K562 (cell line): ENCODE results near the gene SEZ6. TPM values are rescaled to one million over a fixed set of nuclear protein-coding genes. Genes with fewer than 3 reads are reported as not detected.

Experiments used
- ARNT ChIP-seq, 2 experiments: fragments of 450-650 bp; IDR thresholded peaks; 2 replicates each; pipeline ENCODE4 v1.6.1; 2016; ENCODE audit warnings: mild to moderate bottlenecking in 1 of 2
- ATF6 ChIP-seq: sonication (generic); formaldehyde crosslinking; IDR thresholded peaks from 2 replicates; pipeline ENCODE4 v1.4.0; 2020; ENCODE audit warnings: mild to moderate bottlenecking, missing genetic modification reagents
- EP300 ChIP-seq: IDR thresholded peaks from 2 replicates; pipeline ENCODE4 v1.6.1; 2012; ENCODE audit warnings: low read length, improper control_type of control experiment
- ETV1 ChIP-seq: fragments of 450-650 bp; conservative IDR thresholded peaks from 2 replicates; pipeline ENCODE4 v1.6.1; 2016; ENCODE audit warnings: missing genetic modification characterization, control low read depth, low read depth, missing compliant biosample characterization
- GATAD2A ChIP-seq: fragments of 450-650 bp; IDR thresholded peaks from 2 replicates; pipeline ENCODE4 v1.6.1; 2017
- HIVEP1 ChIP-seq: fragments of 250-450 bp; sonication (Bioruptor Pico); IDR thresholded peaks from 2 replicates; pipeline ENCODE4 v1.4.0; 2020; ENCODE audit warnings: mild to moderate bottlenecking
- HMGN3 ChIP-seq: IDR thresholded peaks from 2 replicates; pipeline ENCODE4 v1.6.1; 2011; ENCODE audit warnings: borderline replicate concordance, low read depth, mild to moderate bottlenecking, mixed read lengths, low read length; ENCODE audit not compliant: insufficient read length; ENCODE audit errors: extremely low read depth
- KLF6 ChIP-seq: fragments of 250-450 bp; sonication (Bioruptor Pico); IDR thresholded peaks from 2 replicates; pipeline ENCODE4 v1.4.0; 2020; ENCODE audit warnings: mild to moderate bottlenecking, moderate library complexity, borderline replicate concordance
- MEF2A ChIP-seq: IDR thresholded peaks from 2 replicates; pipeline ENCODE4 v1.6.1; 2011; ENCODE audit warnings: low read depth, mild to moderate bottlenecking, low read length, moderate library complexity; ENCODE audit not compliant: control insufficient read depth
- NFE2 ChIP-seq: IDR thresholded peaks from 2 replicates; pipeline ENCODE4 v1.6.1; 2014; ENCODE audit warnings: antibody characterized with exemption, low read depth
- PHF21A ChIP-seq: fragments of 450-650 bp; IDR thresholded peaks from 2 replicates; pipeline ENCODE4 v1.6.1; 2017; ENCODE audit warnings: low read depth, borderline replicate concordance
- PRMT5 ChIP-seq: sonication (generic); formaldehyde crosslinking; IDR thresholded peaks from 2 replicates; pipeline ENCODE4 v1.5.0; 2020; ENCODE audit warnings: missing genetic modification reagents
- RB1 ChIP-seq: fragments of 450-650 bp; IDR thresholded peaks from 2 replicates; pipeline ENCODE4 v1.6.1; 2017; ENCODE audit warnings: low read depth, mild to moderate bottlenecking
- SMAD2 ChIP-seq: fragments of 150-350 bp; IDR thresholded peaks from 2 replicates; pipeline ENCODE4 v1.6.1; 2014; ENCODE audit warnings: low read depth, mild to moderate bottlenecking, low read length
- SOX6 ChIP-seq: fragments of 450-650 bp; IDR thresholded peaks from 2 replicates; pipeline ENCODE4 v1.6.1; 2014; ENCODE audit warnings: mild to moderate bottlenecking
- SP1 ChIP-seq: sonication (generic); formaldehyde crosslinking; IDR thresholded peaks from 2 replicates; pipeline ENCODE4 v1.8.1; 2022; ENCODE audit warnings: mild to moderate bottlenecking, missing genetic modification reagents
- SRSF9 ChIP-seq: fragments of 200-400 bp; formaldehyde crosslinking; IDR thresholded peaks from 2 replicates; pipeline ENCODE4 v1.6.1; 2017; ENCODE audit warnings: low read depth, low read length, borderline replicate concordance
- TCF3 ChIP-seq: sonication (generic); formaldehyde crosslinking; IDR thresholded peaks from 2 replicates; pipeline ENCODE4 v1.4.0; 2020; ENCODE audit warnings: mild to moderate bottlenecking, missing genetic modification reagents
- TEAD4 ChIP-seq, 2 experiments: sonication (generic) in 1 of 2; formaldehyde crosslinking in 1 of 2; IDR thresholded peaks; 2 replicates each; pipeline versions ENCODE4 v1.6.1 to v1.8.0; 2012 to 2022; ENCODE audit warnings: borderline replicate concordance in 1 of 2, inconsistent platforms in 1 of 2, low read length in 1 of 2, mild to moderate bottlenecking in 1 of 2, missing genetic modification reagents in 1 of 2
- ZFPM2 ChIP-seq: fragments of 250-450 bp; sonication (Bioruptor Pico); IDR thresholded peaks from 2 replicates; pipeline ENCODE4 v1.5.1; 2022; ENCODE audit warnings: mild to moderate bottlenecking
- ZNF41 ChIP-seq: fragments of 250-450 bp; sonication (Bioruptor Pico); conservative IDR thresholded peaks from 2 replicates; pipeline ENCODE4 v1.4.0; 2020; ENCODE audit warnings: mild to moderate bottlenecking
- ZNF445 ChIP-seq: fragments of 250-450 bp; sonication (Bioruptor Pico); IDR thresholded peaks from 2 replicates; pipeline ENCODE4 v1.4.0; 2020; ENCODE audit warnings: low read depth, mild to moderate bottlenecking, moderate library complexity
- ZNF583 ChIP-seq: fragments of 250-450 bp; sonication (Bioruptor Pico); IDR thresholded peaks from 2 replicates; pipeline ENCODE4 v1.4.0; 2020
- polyA plus RNA-seq, 8 experiments: library from polyadenylated mRNA; depleted of rRNA in 4 of 8; stranded (reverse) in 5 of 8; unstranded in 3 of 8; fragments of >200 nt; fragmentation: Nextera tagmentation in 2 of 8; fragmentation: Illumina TruSeq in 1 of 8; extraction: Ambion mirVana in 2 of 8; extraction: Trizol in 1 of 8; gene quantifications; 2 replicates each; pipeline versions ENCODE4 v1.2.1 to v1.2.3, GENCODE V29; 2011 to 2014; ENCODE audit warnings: inconsistent platforms in 1 of 8, missing spikeins in 1 of 8
- total RNA-seq, 7 experiments: library from RNA; depleted of rRNA in 6 of 7; stranded (reverse); fragments of >200 nt in 6 of 7; fragmentation: Illumina TruSeq in 2 of 7; extraction: Trizol in 2 of 7; gene quantifications; 2 replicates each; pipeline versions ENCODE4 v1.2.1 to v1.2.3, GENCODE V29; 2011 to 2021; ENCODE audit warnings: low replicate concordance in 1 of 7
- TF ChIP-seq, protein P1 (sequence below): fragments of 450-650 bp; conservative IDR thresholded peaks from 2 replicates; pipeline ENCODE4 v1.6.1; 2016; ENCODE audit warnings: missing genetic modification characterization, low read depth, mild to moderate bottlenecking, missing compliant biosample characterization, moderate library complexity
- TF ChIP-seq, protein P2 (sequence below): sonication (generic); formaldehyde crosslinking; IDR thresholded peaks from 2 replicates; pipeline ENCODE4 v1.8.0; 2022; ENCODE audit warnings: missing genetic modification reagents, mild to moderate bottlenecking, moderate library complexity, borderline replicate concordance
- TF ChIP-seq, protein P3 (sequence below): conservative IDR thresholded peaks from 2 replicates; pipeline ENCODE4 v1.6.1; 2011; ENCODE audit warnings: low read depth, mild to moderate bottlenecking, low read length; ENCODE audit not compliant: control insufficient read depth

Gene SEZ6
- total and polyA plus RNA-seq, 9 of the 15 experiments (the other 6 are each of a cell fraction or from before 2014, with no cell fraction given) = not detected

- TF ChIP-seq MEF2A = no peak
- no peak for TF ChIP-seq ZNF445 (CRISPR knock-in tag)
- TF ChIP-seq SP1 (CRISPR knock-in tag) = no peak
- TF ChIP-seq PRMT5 (CRISPR knock-in tag) = no peak
- TF ChIP-seq, protein P1, sequence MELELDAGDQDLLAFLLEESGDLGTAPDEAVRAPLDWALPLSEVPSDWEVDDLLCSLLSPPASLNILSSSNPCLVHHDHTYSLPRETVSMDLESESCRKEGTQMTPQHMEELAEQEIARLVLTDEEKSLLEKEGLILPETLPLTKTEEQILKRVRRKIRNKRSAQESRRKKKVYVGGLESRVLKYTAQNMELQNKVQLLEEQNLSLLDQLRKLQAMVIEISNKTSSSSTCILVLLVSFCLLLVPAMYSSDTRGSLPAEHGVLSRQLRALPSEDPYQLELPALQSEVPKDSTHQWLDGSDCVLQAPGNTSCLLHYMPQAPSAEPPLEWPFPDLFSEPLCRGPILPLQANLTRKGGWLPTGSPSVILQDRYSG (tag) = no peak
- no peak for TF ChIP-seq KLF6 (CRISPR knock-in tag)
- no peak for TF ChIP-seq ARNT (IDR thresholded peaks at IDR 0.05)
- 0 out of 2 replicates have a peak, but pooled peaks have one; percentile 10 for TF ChIP-seq SOX6
- no peak for TF ChIP-seq GATAD2A
- TF ChIP-seq, protein P2, sequence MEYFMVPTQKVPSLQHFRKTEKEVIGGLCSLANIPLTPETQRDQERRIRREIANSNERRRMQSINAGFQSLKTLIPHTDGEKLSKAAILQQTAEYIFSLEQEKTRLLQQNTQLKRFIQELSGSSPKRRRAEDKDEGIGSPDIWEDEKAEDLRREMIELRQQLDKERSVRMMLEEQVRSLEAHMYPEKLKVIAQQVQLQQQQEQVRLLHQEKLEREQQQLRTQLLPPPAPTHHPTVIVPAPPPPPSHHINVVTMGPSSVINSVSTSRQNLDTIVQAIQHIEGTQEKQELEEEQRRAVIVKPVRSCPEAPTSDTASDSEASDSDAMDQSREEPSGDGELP = no peak
- TF ChIP-seq HMGN3 = no peak
- TF ChIP-seq PHF21A = no peak
- TF ChIP-seq RB1 = no peak
- TF ChIP-seq ZNF41 = no peak
- TF ChIP-seq ZNF583 = no peak
- TF ChIP-seq, protein P3, sequence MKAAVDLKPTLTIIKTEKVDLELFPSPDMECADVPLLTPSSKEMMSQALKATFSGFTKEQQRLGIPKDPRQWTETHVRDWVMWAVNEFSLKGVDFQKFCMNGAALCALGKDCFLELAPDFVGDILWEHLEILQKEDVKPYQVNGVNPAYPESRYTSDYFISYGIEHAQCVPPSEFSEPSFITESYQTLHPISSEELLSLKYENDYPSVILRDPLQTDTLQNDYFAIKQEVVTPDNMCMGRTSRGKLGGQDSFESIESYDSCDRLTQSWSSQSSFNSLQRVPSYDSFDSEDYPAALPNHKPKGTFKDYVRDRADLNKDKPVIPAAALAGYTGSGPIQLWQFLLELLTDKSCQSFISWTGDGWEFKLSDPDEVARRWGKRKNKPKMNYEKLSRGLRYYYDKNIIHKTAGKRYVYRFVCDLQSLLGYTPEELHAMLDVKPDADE = no peak
- no peak for TF ChIP-seq SRSF9
- TF ChIP-seq SMAD2 = no peak
- no peak for TF ChIP-seq HIVEP1 (CRISPR knock-in tag)
- no peak for TF ChIP-seq ATF6
- peak; percentile 49 for TF ChIP-seq TEAD4 (IDR thresholded peaks at IDR 0.05; ENCODE audit: low read length)
- no peak for TF ChIP-seq TEAD4 (CRISPR knock-in tag; IDR thresholded peaks at IDR 0.05; ENCODE audit: borderline replicate concordance)
- no peak for TF ChIP-seq NFE2
- no peak for TF ChIP-seq ZFPM2
- TF ChIP-seq EP300 = no peak
- TF ChIP-seq TCF3 (CRISPR knock-in tag) = peak; percentile 75
- TF ChIP-seq ETV1 (tag) = no peak
Measured at GRCh38 chr17:28974451-28974850, 31.4 kb downstream of the SEZ6 start (continued).
